ENCODE data around the gene PPP1R13L. TPM values are rescaled to one million over a fixed set of nuclear protein-coding genes. Genes with fewer than 3 reads are reported as not detected.
A peak's percentile ranks its signal among the peaks of the same experiment; 100 is the strongest.

PPP1R13L gene
- total and polyA plus RNA-seq, 10 donors, result 3.9 to 18.1 (median 12.1) TPM

- H3K4me1 ChIP-seq, result peaks cover 26 to 90% (median 70%) of the 10 kb centered on the region in 6 donors
- peak overlapping the region; percentile 55 to 80 (median 66) for H3K4me3 ChIP-seq
- peaks cover 0 to 13% (median 0%) of the 10 kb centered on the region in 7 donors for H3K27me3 ChIP-seq (replicated peaks in 1 of 7)
- no peak for TF ChIP-seq POLR2AphosphoS5 (IDR thresholded peaks at IDR 0.05)
- no peak for TF ChIP-seq CTCF (IDR thresholded peaks at IDR 0.05 in 8 of 11, conservative IDR thresholded peaks at IDR 0.05 in 3 of 11)
- no peak for TF ChIP-seq POLR2A (IDR thresholded peaks at IDR 0.05)
- no peak for DNase-seq
- H3K27ac ChIP-seq, result peak overlapping the region; percentile 85 to 95 (median 92)
- 16 to 36% (median 19%) methylated on average over 13 to 20 of the region's 20 CpGs for WGBS, 5 donors
- intact Hi-C loops (cut with DNase I; ENCODE audit: low total_unique reads), result no loop called here
- H3K36me3 ChIP-seq, result peaks cover 0 to 45% (median 11%) of the 10 kb centered on the region in 6 donors
- H3K9me3 ChIP-seq, result no peaks in the 10 kb centered on the region
Measured at GRCh38 chr19:45423033-45423588, 18.2 kb upstream of the PPP1R13L start.

- intact Hi-C loops (cut with DNase I; ENCODE audit: low total_unique reads), result no loop called here
- 68 to 84% (median 81%) methylated on average over 6 of the region's 6 CpGs for WGBS, 5 donors
- Histone ChIP-seq H3K4me3 (no peak overlapping the region), H3K27me3 (replicated peaks in 1 of 7) (peaks cover 0 to 2% (median 0%) of the 10 kb centered on the region in 7 donors), H3K9me3 (no peaks in the 10 kb centered on the region), H3K36me3 (peaks cover 0 to 56% (median 20%) of the 10 kb centered on the region in 6 donors), H3K27ac (peak overlapping the region in 2 of 8 donors; percentile 38 to 95), H3K4me1 (peaks cover 20 to 80% (median 61%) of the 10 kb centered on the region in 6 donors)
- no peak for DNase-seq
- TF ChIP-seq POLR2AphosphoS5 (IDR thresholded peaks at IDR 0.05), result no peak
- TF ChIP-seq POLR2A (IDR thresholded peaks at IDR 0.05), result no peak
- TF ChIP-seq CTCF (IDR thresholded peaks at IDR 0.05 in 8 of 11, conservative IDR thresholded peaks at IDR 0.05 in 3 of 11), result no peak
Measured at GRCh38 chr19:45421947-45422498, 17.2 kb upstream of the PPP1R13L start.

GRCh38 chr19:45420871-45421270, 16.0 kb upstream of the PPP1R13L start:
- H3K4me1 ChIP-seq, result peaks cover 20 to 79% (median 61%) of the 10 kb centered on the region in 6 donors
- no peak for TF ChIP-seq CTCF (IDR thresholded peaks at IDR 0.05 in 8 of 11, conservative IDR thresholded peaks at IDR 0.05 in 3 of 11)
- TF ChIP-seq POLR2A (IDR thresholded peaks at IDR 0.05), result no peak
- no peak for TF ChIP-seq POLR2AphosphoS5 (IDR thresholded peaks at IDR 0.05)
- H3K4me3 ChIP-seq, result no peak overlapping the region
- WGBS, 5 donors, result 84 to 93% (median 92%) methylated on average over 6 of the region's 6 CpGs
- no peak for DNase-seq
- intact Hi-C loops (cut with DNase I; ENCODE audit: low total_unique reads), result no loop called here
- H3K27ac ChIP-seq, result peak overlapping the region in 1 of 8 donors; percentile 81
- no peaks in the 10 kb centered on the region for H3K9me3 ChIP-seq
- H3K27me3 ChIP-seq (replicated peaks in 1 of 7), result no peaks in the 10 kb centered on the region
- H3K36me3 ChIP-seq, result peaks cover 0 to 68% (median 31%) of the 10 kb centered on the region in 6 donors

GRCh38 chr19:45420356-45420755, 15.5 kb upstream of the PPP1R13L start:
- Histone ChIP-seq H3K9me3 (no peaks in the 10 kb centered on the region), H3K27me3 (replicated peaks in 1 of 7) (no peaks in the 10 kb centered on the region), H3K36me3 (peaks cover 0 to 73% (median 33%) of the 10 kb centered on the region in 6 donors), H3K4me1 (peaks cover 20 to 74% (median 58%) of the 10 kb centered on the region in 6 donors), H3K27ac (peak overlapping the region in 3 of 8 donors; percentile 68 to 81 (median 77)), H3K4me3 (no peak overlapping the region)
- TF ChIP-seq POLR2A (IDR thresholded peaks at IDR 0.05) (no peak), POLR2AphosphoS5 (IDR thresholded peaks at IDR 0.05) (no peak), CTCF (IDR thresholded peaks at IDR 0.05 in 8 of 11, conservative IDR thresholded peaks at IDR 0.05 in 3 of 11) (no peak)
- intact Hi-C loops (cut with DNase I; ENCODE audit: low total_unique reads), result no loop called here
- WGBS, 5 donors, result 86 to 90% (median 89%) methylated on average over 10 of the region's 10 CpGs
- no peak for DNase-seq

Data from spleen (tissue), 11 donors.